ENCODE measurements around the gene EIF1B.

The EIF1B gene

GRCh38 chr3:40308725-40309417, 636 bp upstream of the EIF1B start:
- no peak for DNase-seq (ENCODE audit: low spot score)

DNA sequence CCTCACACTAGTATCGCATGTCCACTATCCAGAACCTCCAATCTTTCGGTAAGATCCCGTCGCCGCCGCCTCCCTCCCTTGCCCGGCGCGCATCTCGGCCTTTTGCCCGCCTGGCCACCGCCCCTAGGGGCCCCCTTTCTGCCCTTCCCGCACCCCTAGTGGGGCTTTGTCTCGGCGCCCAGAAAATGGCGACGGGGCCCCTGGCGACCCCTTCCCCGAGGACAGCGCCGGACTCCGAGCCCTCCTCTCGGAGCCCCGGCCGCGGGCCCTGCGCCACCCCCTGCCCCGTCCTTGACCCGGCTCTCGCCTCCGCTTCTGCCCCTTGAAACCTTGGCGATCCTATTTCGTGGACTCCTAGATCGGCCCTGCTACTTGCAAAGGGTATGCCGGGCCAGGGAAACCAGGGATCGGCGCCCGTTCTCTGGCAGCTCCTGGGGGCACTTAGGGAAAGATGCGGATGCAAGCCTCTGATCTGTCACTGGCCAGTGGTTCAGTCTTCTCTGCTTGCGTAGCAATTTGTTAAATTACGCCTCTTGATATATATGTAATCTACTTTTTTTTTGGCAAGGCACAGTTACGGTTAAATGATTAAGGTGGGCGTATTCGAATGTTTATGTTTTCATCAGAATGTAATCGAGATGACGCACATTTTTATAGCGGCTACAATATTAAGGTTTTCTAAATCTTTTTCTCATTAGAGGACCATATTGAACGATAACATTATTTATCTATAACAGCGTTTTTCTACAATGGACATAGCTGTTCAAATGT, 603 bp downstream of the EIF1B start:
- no peak for DNase-seq (ENCODE audit: low spot score)

DNA sequence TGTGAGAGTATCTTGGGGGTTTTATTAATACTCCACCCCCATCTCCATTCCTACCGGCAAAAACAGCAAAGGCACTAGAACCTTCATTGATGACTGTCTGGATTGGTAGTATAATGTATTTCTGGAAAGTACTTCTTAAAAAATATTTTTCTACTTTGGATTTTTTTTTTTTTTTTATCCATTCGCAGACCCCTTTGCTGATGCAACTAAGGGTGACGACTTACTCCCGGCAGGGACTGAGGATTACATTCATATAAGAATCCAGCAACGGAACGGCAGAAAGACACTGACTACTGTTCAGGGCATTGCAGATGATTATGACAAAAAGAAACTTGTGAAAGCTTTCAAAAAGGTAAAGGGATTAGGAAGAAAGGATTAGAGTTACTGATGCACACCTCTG, 1.2 kb downstream of the EIF1B start:
- no peak for DNase-seq (ENCODE audit: low spot score)

- DNase-seq (ENCODE audit: low spot score), result no peak
Observed at GRCh38 chr3:40312661-40313226, 3.2 kb downstream of the EIF1B start.

GRCh38 chr3:40313975-40314860, 4.7 kb downstream of the EIF1B start:
- no peak for DNase-seq (ENCODE audit: low spot score)

GRCh38 chr3:40317061-40317855, 7.8 kb downstream of the EIF1B start:
- peak; percentile 56 for DNase-seq (ENCODE audit: low spot score)

GRCh38 chr3:40321818-40322217, 12.3 kb downstream of the EIF1B start:
- no peak for DNase-seq (ENCODE audit: low spot score)

DNA sequence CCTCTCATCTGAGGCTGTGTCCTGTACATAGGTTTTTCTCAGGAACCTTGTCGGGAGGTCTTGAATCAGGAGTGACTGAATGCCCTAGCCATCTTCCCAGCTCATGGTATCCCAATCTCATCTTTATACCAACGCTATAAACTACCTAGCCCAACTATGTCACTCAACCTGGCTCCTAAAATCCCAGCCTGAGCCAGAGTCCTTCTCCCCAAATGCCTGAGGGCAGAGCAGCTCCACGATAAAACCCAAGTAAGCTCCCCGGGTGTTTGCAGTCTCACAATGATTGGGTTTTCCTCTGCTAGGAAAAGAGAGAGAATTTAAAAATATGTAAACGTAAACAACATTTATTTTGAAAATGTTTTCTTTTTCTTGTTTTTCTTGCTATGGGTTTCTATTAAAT, 14.4 kb downstream of the EIF1B start:
- DNase-seq (ENCODE audit: low spot score), result no peak

DNA sequence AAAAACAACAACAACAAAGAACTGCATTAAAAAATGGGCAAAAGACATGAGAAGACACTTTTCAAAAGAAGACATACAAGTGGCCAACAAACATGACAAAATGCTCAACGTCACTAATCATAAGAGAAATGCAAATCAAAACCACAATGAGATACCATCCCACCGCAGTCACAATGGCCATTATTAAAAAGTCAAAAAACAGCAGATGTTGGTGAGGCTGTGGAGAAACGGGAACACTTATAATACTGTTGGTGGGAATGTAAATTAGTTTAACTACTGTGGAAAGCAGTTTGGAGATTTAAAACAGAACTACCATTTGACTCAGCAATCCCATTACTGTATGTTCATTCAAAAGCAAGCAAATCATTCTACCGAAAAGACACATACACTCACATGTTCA, 15.1 kb downstream of the EIF1B start:
- no peak for DNase-seq (ENCODE audit: low spot score)

DNA sequence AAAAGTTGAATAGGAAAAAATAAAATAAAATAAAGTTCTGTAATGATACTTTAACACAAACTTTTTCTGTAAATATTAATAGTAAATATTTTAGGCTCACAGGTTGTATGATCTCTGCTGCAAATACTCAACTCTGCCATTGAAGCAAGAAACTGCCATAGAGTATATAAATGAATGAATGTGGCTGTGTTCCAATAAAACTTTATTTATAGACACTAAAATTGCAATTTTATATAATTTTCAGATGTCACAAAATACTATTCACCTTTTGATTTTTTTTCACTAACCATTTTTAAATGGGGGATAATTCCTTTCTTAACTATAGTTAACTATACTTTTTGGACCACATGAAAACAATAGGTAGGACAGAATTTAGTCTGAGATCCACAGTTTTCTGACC, 16.0 kb downstream of the EIF1B start:
- no peak for DNase-seq (ENCODE audit: low spot score)

- DNase-seq (ENCODE audit: low spot score), result no peak
Observed at GRCh38 chr3:40328374-40328773, 18.9 kb downstream of the EIF1B start.

DNA sequence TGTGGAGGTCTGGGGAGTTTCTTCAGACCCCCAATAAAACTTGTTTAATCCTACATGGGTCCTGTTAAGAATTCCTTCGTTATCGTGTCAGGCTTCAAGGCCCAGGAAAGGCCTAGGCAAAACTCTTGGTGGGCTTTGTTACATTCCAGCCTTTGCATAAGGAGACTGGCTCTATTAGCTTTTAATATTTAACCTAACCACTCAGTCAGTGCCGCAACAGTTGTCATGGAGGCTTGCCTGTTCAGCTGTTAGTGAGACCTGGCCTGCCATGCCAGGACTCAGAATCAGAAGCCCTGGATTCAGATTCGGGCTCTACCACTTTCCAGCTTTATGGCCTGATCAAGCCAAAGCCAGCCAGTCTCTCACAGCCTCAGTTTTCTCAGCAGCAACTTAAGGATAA, 19.6 kb downstream of the EIF1B start:
- no peak for DNase-seq (ENCODE audit: low spot score)

GRCh38 chr3:40332684-40333083, 23.2 kb downstream of the EIF1B start:
- DNase-seq (ENCODE audit: low spot score), result no peak

- no peak for DNase-seq (ENCODE audit: low spot score)
Observed at GRCh38 chr3:40333416-40333815, 23.9 kb downstream of the EIF1B start.

DNA sequence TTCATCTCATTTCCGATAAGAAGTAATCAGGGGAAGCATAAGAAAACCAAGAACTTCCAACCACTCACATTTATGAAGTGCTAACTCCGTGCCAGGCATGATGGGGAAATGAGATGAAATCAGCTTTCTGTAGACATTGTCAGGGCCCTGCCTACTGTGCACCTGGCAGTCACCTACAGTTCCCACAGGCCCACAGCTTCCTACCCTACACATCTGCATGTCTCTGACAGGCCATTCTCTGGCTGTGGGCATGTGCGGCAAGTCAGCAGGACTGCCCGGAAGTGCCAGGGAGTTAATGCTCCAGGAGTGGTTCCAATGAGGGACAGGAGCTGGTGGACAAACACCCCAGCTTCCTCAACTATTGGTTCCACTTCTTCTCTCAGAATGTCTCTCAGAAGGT, 24.3 kb downstream of the EIF1B start:
- no peak for DNase-seq (ENCODE audit: low spot score)

DNA sequence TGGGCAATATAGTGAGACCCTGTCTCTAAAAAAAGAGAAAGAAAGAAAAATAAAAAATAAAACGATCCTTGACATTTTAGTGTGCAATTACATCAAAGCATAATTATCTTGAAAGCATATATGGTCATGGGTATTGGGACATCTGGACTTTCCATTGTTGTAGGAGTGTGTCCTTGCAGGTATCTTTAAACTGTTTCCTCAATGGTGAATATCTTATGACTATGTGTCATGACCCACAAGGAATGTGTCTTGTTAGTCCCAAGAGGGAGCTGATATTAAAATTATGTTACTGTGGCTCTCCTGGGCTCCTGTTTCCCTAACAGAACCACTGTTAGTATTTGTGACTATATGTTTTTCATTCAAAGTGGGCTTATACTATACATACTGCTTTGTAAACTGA, 26.6 kb downstream of the EIF1B start:
- no peak for DNase-seq (ENCODE audit: low spot score)

GRCh38 chr3:40336511-40337135, 27.1 kb downstream of the EIF1B start:
- DNase-seq (ENCODE audit: low spot score), result no peak

DNA sequence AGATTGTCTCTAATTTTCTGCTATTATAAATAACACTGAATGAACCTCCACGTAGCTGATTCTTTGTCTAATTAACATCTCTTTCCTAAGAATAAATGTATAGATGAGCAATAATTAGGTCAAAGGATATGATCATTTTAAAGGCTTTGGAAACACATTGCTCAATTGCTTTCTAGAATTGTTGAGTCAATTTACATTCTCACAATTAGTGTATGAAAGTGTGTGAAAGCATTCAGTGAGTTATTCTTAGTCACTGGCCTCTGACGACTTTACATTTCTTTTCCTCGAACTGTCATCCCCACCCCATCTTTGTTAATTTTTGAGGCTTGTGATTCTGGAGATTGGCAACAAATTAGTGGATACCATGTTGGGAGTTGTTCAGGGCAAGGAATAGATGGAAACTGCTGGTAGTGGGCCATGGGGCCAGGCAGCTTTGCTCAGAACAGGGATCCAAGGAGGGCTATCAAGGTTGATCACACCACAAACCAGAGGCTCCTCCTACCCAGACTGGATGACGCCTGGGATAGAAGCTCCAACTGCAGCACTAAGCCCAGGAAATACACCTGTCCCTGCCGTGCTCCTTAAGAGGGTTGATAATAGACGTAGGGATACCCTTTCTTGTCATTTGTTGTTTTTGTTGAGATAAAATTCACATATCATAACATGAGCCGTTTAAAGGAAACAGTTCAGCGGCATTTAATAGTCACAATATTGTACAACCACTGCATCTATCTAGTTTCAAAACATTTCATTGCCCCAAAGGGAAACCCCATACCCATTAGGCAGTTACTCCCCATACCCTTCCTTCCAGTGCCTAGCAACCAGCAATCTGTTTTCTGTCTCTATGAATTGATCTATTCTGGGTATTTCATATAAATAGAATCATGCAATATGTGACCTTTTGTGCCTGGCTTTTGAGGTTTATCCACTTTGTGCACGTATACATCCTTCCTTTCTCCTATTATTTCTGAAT, 27.9 kb downstream of the EIF1B start:
- no peak for DNase-seq (ENCODE audit: low spot score)

DNA sequence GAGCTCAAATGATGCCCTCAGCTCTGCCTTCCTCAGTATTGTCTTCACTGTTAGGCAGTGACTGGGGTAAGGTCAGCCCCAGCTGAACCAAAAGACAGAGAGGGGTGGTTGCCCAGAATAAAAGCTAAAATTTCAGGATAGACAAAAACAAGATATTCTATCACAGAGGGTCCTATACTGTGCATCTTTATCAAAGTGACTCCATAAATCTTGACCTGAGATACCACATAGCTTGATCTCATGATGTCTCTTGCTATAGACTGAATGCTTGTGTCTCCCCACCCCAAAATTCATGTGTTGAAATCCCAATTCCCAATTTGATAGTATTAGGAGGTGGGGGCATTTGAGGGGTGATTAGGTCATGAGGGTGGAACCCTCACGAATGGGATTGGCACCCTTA, 30.4 kb downstream of the EIF1B start:
- DNase-seq (ENCODE audit: low spot score), result no peak
